H1 (cell line): ENCODE data around the gene ABL2. TPM values are rescaled to one million over a fixed set of nuclear protein-coding genes. Genes with fewer than 3 reads are reported as not detected.

Source experiments
- CTCF ChIA-PET: fragments of 300-600 bp; sonication (Branson Sonifier 250); formaldehyde crosslinking; loops from one replicate; lab custom pipeline; 2021; ENCODE audit not compliant: partially characterized antibody; lab: Charles Lee
- POLR2A ChIA-PET: fragments of 300-600 bp; sonication (Branson Sonifier 250); formaldehyde crosslinking; loops from one replicate; lab custom pipeline; 2021; ENCODE audit warnings: inconsistent platforms; ENCODE audit not compliant: partially characterized antibody; lab: Charles Lee
- DNase-seq, 2 experiments: peaks; one replicate each; pipeline versions ENCODE4 v3.0.0 to v3.0.0-alpha.2; 2010 to 2022; ENCODE audit warnings: low spot score in 2 of 2, low read depth in 1 of 2, mixed read lengths in 1 of 2
- FAIRE-seq: peaks from 2 replicates; lab custom pipeline; 2011; peaks lifted over from hg19 to GRCh38; lab: Jason Lieb, UNC
- H2AFZ ChIP-seq: 2 replicates; pipeline ENCODE4 v1.8.1; 2012; ENCODE audit warnings: low read length, inconsistent platforms
- H2AK5ac ChIP-seq: 2 replicates; pipeline ENCODE4 v1.6.1; 2013; ENCODE audit warnings: low read depth, low read length
- H2BK120ac ChIP-seq: replicated peaks from 2 replicates; pipeline ENCODE3; 2013; ENCODE audit warnings: low read depth, low read length, inconsistent platforms
- H2BK12ac ChIP-seq: 2 replicates; pipeline ENCODE4 v1.6.1; 2013; ENCODE audit warnings: low read depth, low read length
- H2BK15ac ChIP-seq: 2 replicates; pipeline ENCODE4 v1.6.1; 2013; ENCODE audit warnings: low read length
- H2BK20ac ChIP-seq: 2 replicates; pipeline ENCODE4 v1.6.1; 2013; ENCODE audit warnings: low read length
- H2BK5ac ChIP-seq: 2 replicates; pipeline ENCODE4 v1.6.1; 2013; ENCODE audit warnings: low read depth, low read length
- H3K14ac ChIP-seq: 2 replicates; pipeline ENCODE4 v1.6.1; 2013; ENCODE audit warnings: inconsistent platforms; ENCODE audit not compliant: insufficient read length
- H3K18ac ChIP-seq: 2 replicates; pipeline ENCODE4 v1.6.1; 2013; ENCODE audit warnings: low read length; ENCODE audit errors: extremely low read depth
- H3K23ac ChIP-seq: 2 replicates; pipeline ENCODE4 v1.6.1; 2013; ENCODE audit warnings: inconsistent platforms; ENCODE audit not compliant: insufficient read length
- H3K23me2 ChIP-seq: 2 replicates; pipeline ENCODE4 v1.6.1; 2013; ENCODE audit warnings: low read depth, low read length
- H3K27ac ChIP-seq: 2 replicates; pipeline ENCODE4 v1.6.1; 2011; ENCODE audit warnings: low read depth, low read length, inconsistent platforms
- H3K27me3 ChIP-seq, 4 experiments: replicated peaks in 1 of 4; 1 replicate in 1 of 4; 2 replicates in 3 of 4; pipeline versions ENCODE4 v1.6.1 to v1.8.1; 2011 to 2013; ENCODE audit warnings: low read length in 3 of 4, mild to moderate bottlenecking in 3 of 4, inconsistent platforms in 2 of 4, mixed read lengths in 2 of 4, moderate library complexity in 1 of 4; ENCODE audit not compliant: control insufficient read depth in 3 of 4, insufficient read depth in 3 of 4; ENCODE audit errors: extremely low read depth in 1 of 4
- H3K36me3 ChIP-seq, 4 experiments: 2 replicates each; pipeline versions ENCODE4 v1.6.1 to v1.8.1; 2011 to 2013; ENCODE audit warnings: mild to moderate bottlenecking in 4 of 4, low read length in 3 of 4, moderate library complexity in 2 of 4, control low read depth in 1 of 4, inconsistent platforms in 1 of 4; ENCODE audit not compliant: insufficient read depth in 4 of 4, control insufficient read depth in 2 of 4
- H3K4ac ChIP-seq: replicated peaks from 2 replicates; pipeline ENCODE3; 2013; ENCODE audit warnings: low read length, low read depth, mixed read lengths, inconsistent platforms; ENCODE audit not compliant: insufficient read length
- H3K4me1 ChIP-seq, 4 experiments: replicated peaks in 1 of 4; 1 replicate in 1 of 4; 2 replicates in 3 of 4; pipeline versions ENCODE4 v1.6.1 to v1.8.1; 2011 to 2013; ENCODE audit warnings: low read length in 3 of 4, inconsistent platforms in 2 of 4, mixed read lengths in 1 of 4; ENCODE audit not compliant: insufficient read depth in 4 of 4, control insufficient read depth in 3 of 4
- H3K4me2 ChIP-seq, 2 experiments: 2 replicates each; pipeline versions ENCODE4 v1.6.1 to v1.8.1; 2011 to 2013; ENCODE audit warnings: low read depth in 2 of 2, low read length in 2 of 2, control low read depth in 1 of 2, inconsistent platforms in 1 of 2, mild to moderate bottlenecking in 1 of 2; ENCODE audit not compliant: insufficient read depth in 1 of 2
- H3K4me3 ChIP-seq, 4 experiments: fragments of 200-600, 300-600 bp in 1 of 4; sonication (generic), shearing (Covaris generic), sonication (Bioruptor Twin) in 1 of 4; 2 replicates each; pipeline versions ENCODE4 v1.5.1 to v1.8.1; 2011 to 2016; ENCODE audit warnings: low read length in 4 of 4, low read depth in 3 of 4, control low read depth in 2 of 4, inconsistent platforms in 2 of 4, mild to moderate bottlenecking in 2 of 4, mixed read lengths in 1 of 4, moderate library complexity in 1 of 4; ENCODE audit not compliant: insufficient read depth in 2 of 4; ENCODE audit errors: extremely low read depth in 1 of 4
- H3K56ac ChIP-seq: replicated peaks from 2 replicates; pipeline ENCODE3; 2013; ENCODE audit warnings: low read depth, mild to moderate bottlenecking, mixed read lengths, low read length, inconsistent platforms; ENCODE audit not compliant: insufficient read length
- H3K79me1 ChIP-seq: 2 replicates; pipeline ENCODE4 v1.6.1; 2013; ENCODE audit warnings: low read depth, low read length, control low read depth
- H3K79me2 ChIP-seq, 2 experiments: 2 replicates each; pipeline versions ENCODE4 v1.6.1 to v1.8.1; 2012 to 2013; ENCODE audit warnings: low read length in 2 of 2, mild to moderate bottlenecking in 2 of 2, inconsistent platforms in 1 of 2; ENCODE audit not compliant: insufficient read depth in 2 of 2, control insufficient read depth in 1 of 2
- H3K9ac ChIP-seq, 4 experiments: replicated peaks in 1 of 4; 1 replicate in 1 of 4; 2 replicates in 3 of 4; pipeline versions ENCODE4 v1.6.1 to v1.8.1; 2011 to 2013; ENCODE audit warnings: low read depth in 3 of 4, low read length in 3 of 4, control low read depth in 2 of 4, mild to moderate bottlenecking in 2 of 4, moderate library complexity in 2 of 4, inconsistent platforms in 1 of 4; ENCODE audit errors: extremely low read depth in 1 of 4
- H3K9me3 ChIP-seq, 2 experiments: 2 replicates each; pipeline versions ENCODE4 v1.6.1 to v1.8.1; 2012 to 2013; ENCODE audit warnings: mild to moderate bottlenecking in 2 of 2, moderate library complexity in 2 of 2, control low read depth in 1 of 2, inconsistent platforms in 1 of 2, low read depth in 1 of 2, low read length in 1 of 2, mixed read lengths in 1 of 2; ENCODE audit not compliant: insufficient read depth in 2 of 2
- H4K20me1 ChIP-seq, 2 experiments: replicated peaks in 1 of 2; 2 replicates each; pipeline versions ENCODE3 to v1.8.1; 2011 to 2013; ENCODE audit warnings: inconsistent platforms in 2 of 2, low read length in 2 of 2, mild to moderate bottlenecking in 1 of 2; ENCODE audit not compliant: insufficient read depth in 2 of 2, control insufficient read depth in 1 of 2
- H4K5ac ChIP-seq: 2 replicates; pipeline ENCODE4 v1.6.1; 2013; ENCODE audit warnings: low read length, low read depth, mixed read lengths, inconsistent platforms; ENCODE audit not compliant: insufficient read length
- H4K8ac ChIP-seq: 2 replicates; pipeline ENCODE4 v1.8.0; 2013; ENCODE audit warnings: mild to moderate bottlenecking, moderate library complexity, low read length, inconsistent platforms; ENCODE audit not compliant: insufficient read depth; ENCODE audit errors: extremely low read depth
- H4K91ac ChIP-seq: replicated peaks from 2 replicates; pipeline ENCODE3; 2013; ENCODE audit warnings: low read length, mixed read lengths, inconsistent platforms; ENCODE audit not compliant: insufficient read length
- EP300 ChIP-seq, 2 experiments: IDR thresholded peaks; 1 replicate in 1 of 2; 2 replicates in 1 of 2; pipeline ENCODE4 v1.6.1; 2011 to 2012; ENCODE audit warnings: low read depth in 2 of 2, low read length in 2 of 2, mild to moderate bottlenecking in 2 of 2, borderline replicate concordance in 1 of 2, inconsistent platforms in 1 of 2, moderate library complexity in 1 of 2
- FOSL1 ChIP-seq: IDR thresholded peaks from 2 replicates; pipeline ENCODE4 v1.6.1; 2011; ENCODE audit warnings: mild to moderate bottlenecking, low read depth, low read length, moderate library complexity; ENCODE audit not compliant: insufficient read depth
- MAFK ChIP-seq: IDR thresholded peaks from 2 replicates; pipeline ENCODE4 v1.6.1; 2012; ENCODE audit warnings: low read depth, mild to moderate bottlenecking, improper control_type of control experiment, low read length
- SIX5 ChIP-seq: IDR thresholded peaks from 2 replicates; pipeline ENCODE4 v1.6.1; 2011; ENCODE audit warnings: mild to moderate bottlenecking, low read depth, low read length
- WGBS, 2 experiments: shearing (Covaris generic) in 1 of 2; methylation state at CpG; one replicate each; pipeline versions ENCODE4 v1.1.6 to v1.1.7; 2013 to 2015; ENCODE audit warnings: low lambda C conversion rate in 2 of 2, mixed read lengths in 2 of 2, inconsistent platforms in 1 of 2, low coverage in 1 of 2, missing lambda C conversion rate in 1 of 2; ENCODE audit not compliant: insufficient replicate concordance in 2 of 2, insufficient coverage in 1 of 2, insufficient read length in 1 of 2; ENCODE audit errors: extremely low coverage in 1 of 2, missing lambda C conversion rate in 1 of 2; 5-methylcytosine and 5-hydroxymethylcytosine counted together
- polyA plus RNA-seq, 7 experiments: library from polyadenylated mRNA; depleted of rRNA in 3 of 7; stranded (reverse) in 5 of 7; unstranded in 2 of 7; fragments of >200 nt in 5 of 7; fragments of 200-250 nt in 2 of 7; gene quantifications; 1 replicate in 5 of 7; 2 replicates in 1 of 7; 4 replicates in 1 of 7; pipeline versions ENCODE4 v1.2.1 to v1.2.3, GENCODE V29; 2011 to 2013; ENCODE audit warnings: missing spikeins in 2 of 7, mixed read lengths in 2 of 7
- total RNA-seq: library from RNA; stranded (reverse); fragmentation: NEBNext Ultra II Directional; extraction: Animal tissue kit (Norgen Biotek cat#: 25700); gene quantifications from 2 replicates; pipeline ENCODE4 v1.2.1, GENCODE V29; 2021

ABL2 gene
- total and polyA plus RNA-seq, 2 of the 8 experiments (the other 6 are each of a cell fraction or from before 2014, with no cell fraction given), result 4.5 to 19.1 TPM

- Histone ChIP-seq H3K23ac (no peak overlapping the region), H3K79me2 (peaks cover 5 to 18% of the 10 kb centered on the region in 2 experiments; a peak in 3 of 4 replicates), H3K14ac (no peak overlapping the region), H2BK120ac (no peak overlapping the region), H3K4me3 (no peak overlapping the region), H4K91ac (no peak overlapping the region), H3K79me1 (0 out of 2 replicates have a peak, but pooled peaks cover 2% of the 10 kb centered on the region), H3K27ac (no peak overlapping the region), H2BK12ac (no peak overlapping the region), H3K18ac (no peak overlapping the region), H2BK20ac (no peak overlapping the region), H4K20me1 (peaks cover 3 to 5% of the 10 kb centered on the region in 2 experiments), H2BK15ac (no peak overlapping the region), H3K27me3 (no peaks in the 10 kb centered on the region), H3K4ac (no peak overlapping the region), H3K4me2 (no peak overlapping the region), H2AFZ (no peak overlapping the region), H3K4me1 (peaks cover 0 to 3% (median 1%) of the 10 kb centered on the region in 4 experiments; a peak in 3 of 7 replicates), H4K5ac (no peak overlapping the region), H2AK5ac (no peak overlapping the region), H3K56ac (no peak overlapping the region), H3K36me3 (no peaks in the 10 kb centered on the region), H4K8ac (no peak overlapping the region), H3K9me3 (no peaks in the 10 kb centered on the region), H3K23me2 (peaks cover 7% of the 10 kb centered on the region), H2BK5ac (no peak overlapping the region), H3K9ac (no peak overlapping the region)
- WGBS, 2 experiments, result 92% methylated on average over 4 of the region's 4 CpGs; no CpG with 5 or more reads in 1 of the 2 experiments
- ChIA-PET POLR2A (no interaction called here), CTCF (interaction anchor here (1.5 kb wide), 1 partner anchor 139 kb away, joined by 3 read pairs; no protein-coding TSS in a partner anchor)
- TF ChIP-seq SIX5 (no peak), MAFK (no peak), EP300 (IDR thresholded peaks at IDR 0.05; ENCODE audit: borderline replicate concordance in 1 of 2, low read depth in 2 of 2, low read length in 2 of 2) (no peak), FOSL1 (no peak)
- DNase-seq (no peak), FAIRE-seq (no peak)
These were observed 2.4 kb upstream of the ABL2 start for GRCh38 chr1:179231923-179232322.
